ENCODE measurements around the gene CDK19. TPM values are rescaled to one million over a fixed set of nuclear protein-coding genes. Genes with fewer than 3 reads are reported as not detected.
A peak's percentile ranks its signal among the peaks of the same experiment; 100 is the strongest.

The CDK19 gene
- total RNA-seq, 4 donors from 2014 or later = 3.0 to 7.4 (median 6.3) TPM

DNA sequence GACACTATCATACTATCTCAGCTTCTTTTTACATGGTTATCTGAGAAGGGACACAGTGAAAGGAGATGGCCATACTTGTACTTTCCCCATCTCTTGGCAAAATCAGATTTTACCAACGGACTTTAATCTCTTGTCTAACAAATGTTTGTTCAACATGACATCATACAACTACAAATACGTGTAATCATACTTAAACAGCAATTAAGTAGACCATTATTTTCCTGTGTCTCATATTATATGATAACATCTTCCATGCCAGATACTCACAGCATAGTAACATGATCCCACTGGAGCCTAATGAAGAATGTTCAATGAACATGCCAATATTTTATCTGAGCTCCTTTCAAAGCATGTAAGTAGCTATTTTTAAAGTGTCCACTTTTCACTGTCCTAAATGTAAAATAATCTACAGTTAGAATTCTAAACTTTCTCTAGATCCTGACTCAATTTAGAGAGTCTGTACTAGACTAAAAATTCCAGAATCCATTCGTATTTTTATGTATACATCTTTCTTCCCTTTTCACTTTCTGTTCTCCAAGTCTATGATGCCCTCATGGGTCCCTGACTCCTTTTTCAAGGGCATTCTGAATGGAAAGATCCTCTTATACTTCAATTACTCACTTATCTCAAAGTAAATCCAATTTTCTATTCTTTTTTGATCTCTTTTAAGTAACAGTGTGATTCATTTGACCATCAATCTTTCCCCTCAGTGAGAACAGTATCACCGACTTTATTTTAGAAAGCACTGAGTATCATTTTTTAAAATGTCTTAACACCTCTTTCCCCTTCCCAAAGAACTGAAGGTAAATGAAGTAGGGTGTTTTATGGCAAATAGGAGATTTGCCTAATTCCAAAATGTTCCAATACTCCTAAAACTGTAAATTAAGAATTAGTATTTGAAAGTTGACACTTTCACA, 133.5 kb downstream of the CDK19 start:
- intact Hi-C loops (cut with DNase I; ENCODE audit: low total_unique reads) = loop anchor here (1.0 to 5.0 kb wide), 5 partner anchors 133 to 316 kb away; partner anchors contain the start of genes AMD1 and CDK19
- H3K9me3 ChIP-seq = no peaks in the 10 kb centered on the region
- H3K4me1 ChIP-seq = peaks cover 16% of the 10 kb centered on the region in 2 donors

DNA sequence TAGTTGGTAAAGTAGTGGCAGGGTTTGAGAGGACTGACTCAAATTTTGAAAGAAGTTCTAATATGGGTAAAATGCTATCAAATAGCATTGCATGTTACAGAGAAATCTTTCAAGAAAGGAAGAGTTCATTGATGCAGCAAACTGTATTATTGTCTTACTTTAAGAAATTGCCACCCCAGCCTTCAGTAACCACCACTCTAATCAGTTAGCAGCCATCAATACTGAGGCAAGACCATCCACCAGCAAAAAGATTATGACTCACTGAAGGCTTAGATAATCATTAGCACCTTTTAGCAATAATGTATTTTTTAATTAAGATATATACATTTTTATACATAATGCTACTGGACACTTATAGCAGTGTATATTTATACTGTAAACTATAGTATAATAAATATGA, 138.9 kb downstream of the CDK19 start:
- TF ChIP-seq POLR2A (IDR thresholded peaks at IDR 0.05) = no peak
- TF ChIP-seq, protein P1, sequence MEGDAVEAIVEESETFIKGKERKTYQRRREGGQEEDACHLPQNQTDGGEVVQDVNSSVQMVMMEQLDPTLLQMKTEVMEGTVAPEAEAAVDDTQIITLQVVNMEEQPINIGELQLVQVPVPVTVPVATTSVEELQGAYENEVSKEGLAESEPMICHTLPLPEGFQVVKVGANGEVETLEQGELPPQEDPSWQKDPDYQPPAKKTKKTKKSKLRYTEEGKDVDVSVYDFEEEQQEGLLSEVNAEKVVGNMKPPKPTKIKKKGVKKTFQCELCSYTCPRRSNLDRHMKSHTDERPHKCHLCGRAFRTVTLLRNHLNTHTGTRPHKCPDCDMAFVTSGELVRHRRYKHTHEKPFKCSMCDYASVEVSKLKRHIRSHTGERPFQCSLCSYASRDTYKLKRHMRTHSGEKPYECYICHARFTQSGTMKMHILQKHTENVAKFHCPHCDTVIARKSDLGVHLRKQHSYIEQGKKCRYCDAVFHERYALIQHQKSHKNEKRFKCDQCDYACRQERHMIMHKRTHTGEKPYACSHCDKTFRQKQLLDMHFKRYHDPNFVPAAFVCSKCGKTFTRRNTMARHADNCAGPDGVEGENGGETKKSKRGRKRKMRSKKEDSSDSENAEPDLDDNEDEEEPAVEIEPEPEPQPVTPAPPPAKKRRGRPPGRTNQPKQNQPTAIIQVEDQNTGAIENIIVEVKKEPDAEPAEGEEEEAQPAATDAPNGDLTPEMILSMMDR (IDR thresholded peaks at IDR 0.05 in 4 of 5, conservative IDR thresholded peaks at IDR 0.05 in 1 of 5) = no peak
- DNase-seq (no peak), ATAC-seq (no peak)
- Histone ChIP-seq H3K9me3 (no peaks in the 10 kb centered on the region), H3K4me1 (peaks cover 2 to 4% of the 10 kb centered on the region in 2 donors), H3K4me3 (no peak overlapping the region), H3K27me3 (no peaks in the 10 kb centered on the region), H3K27ac (no peak overlapping the region), H3K36me3 (no peaks in the 10 kb centered on the region)
- in situ Hi-C loops (cut with MboI; ENCODE audit: low sequenced_read_pairs in 4 of 4) = loop anchor here in 1 of 4 donors (10.0 kb wide), 1 partner anchor 152 kb away; no protein-coding TSS in a partner anchor
- intact Hi-C loops (cut with DNase I; ENCODE audit: low total_unique reads) = no loop called here

More for the DNA sequence above, 133.5 kb downstream of the CDK19 start:
- Histone ChIP-seq H3K27ac (peak overlapping the region; percentile 16 to 59 (median 34)), H3K27me3 (no peaks in the 10 kb centered on the region), H3K4me3 (no peak overlapping the region), H3K36me3 (no peaks in the 10 kb centered on the region)
- ATAC-seq (peak; percentile 23 to 41), DNase-seq (no peak)
- in situ Hi-C loops (cut with MboI; ENCODE audit: low sequenced_read_pairs in 4 of 4) = loop anchor here (5.0 to 10.0 kb wide), 5 partner anchors 157 to 270 kb away; no protein-coding TSS in a partner anchor
- TF ChIP-seq, protein P1 (IDR thresholded peaks at IDR 0.05 in 4 of 5, conservative IDR thresholded peaks at IDR 0.05 in 1 of 5) = no peak
- no peak for TF ChIP-seq POLR2A (IDR thresholded peaks at IDR 0.05)

DNA sequence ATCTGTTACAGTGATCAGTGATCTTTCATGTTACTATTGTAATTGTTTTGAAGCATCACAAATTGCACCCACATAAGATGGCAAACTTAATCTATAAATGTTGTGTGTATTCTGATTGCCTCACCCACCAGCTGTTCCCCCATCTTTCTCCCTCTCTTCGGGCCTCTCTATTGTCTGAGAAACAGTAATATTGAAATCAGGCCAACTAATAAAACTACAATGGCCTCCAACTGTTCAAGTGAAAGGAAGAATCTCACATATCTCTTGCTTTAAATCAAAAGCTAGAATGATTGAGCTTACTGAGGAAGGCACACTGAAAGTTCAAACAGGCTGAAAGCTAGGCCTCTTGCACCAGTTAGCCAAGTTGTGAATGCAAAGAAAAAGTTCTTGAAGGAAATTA, 141.2 kb downstream of the CDK19 start:
- no peak overlapping the region for H3K27ac ChIP-seq
- H3K9me3 ChIP-seq = no peaks in the 10 kb centered on the region
- no peak for ATAC-seq
- H3K36me3 ChIP-seq = no peaks in the 10 kb centered on the region
- no peak overlapping the region for H3K4me3 ChIP-seq
- in situ Hi-C loops (cut with MboI; ENCODE audit: low sequenced_read_pairs in 4 of 4) = loop anchor here in 1 of 4 donors (10.0 kb wide), 1 partner anchor 149 kb away; no protein-coding TSS in a partner anchor
- no peaks in the 10 kb centered on the region for H3K27me3 ChIP-seq
- no peak for DNase-seq
- intact Hi-C loops (cut with DNase I; ENCODE audit: low total_unique reads) = no loop called here
- H3K4me1 ChIP-seq = peaks cover 0 to 6% of the 10 kb centered on the region in 2 donors
- no peak for TF ChIP-seq POLR2A (IDR thresholded peaks at IDR 0.05)
- TF ChIP-seq, protein P1 (IDR thresholded peaks at IDR 0.05 in 4 of 5, conservative IDR thresholded peaks at IDR 0.05 in 1 of 5) = no peak

DNA sequence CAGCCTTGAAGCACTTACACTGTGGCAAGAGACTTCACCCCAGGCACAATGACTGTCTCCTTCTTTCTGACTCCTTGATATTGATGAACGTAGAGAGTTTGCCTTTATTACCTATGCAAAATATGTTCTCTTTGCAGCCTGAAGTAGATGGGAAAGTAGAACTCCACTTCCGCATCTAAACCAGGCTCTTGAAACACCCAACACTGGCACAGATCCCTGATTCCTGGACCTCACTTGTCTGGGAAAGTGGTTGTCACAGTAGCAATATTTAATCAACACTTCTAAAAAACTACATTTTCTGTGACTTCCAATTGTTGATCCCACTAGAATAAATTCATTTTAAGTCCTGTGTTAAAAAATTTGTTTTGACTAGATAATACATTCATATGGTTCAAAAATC, 143.1 kb downstream of the CDK19 start:
- in situ Hi-C loops (cut with MboI; ENCODE audit: low sequenced_read_pairs in 4 of 4) (loop anchor here in 1 of 4 donors (10.0 kb wide), 1 partner anchor 147 kb away; no protein-coding TSS in a partner anchor), intact Hi-C loops (cut with DNase I; ENCODE audit: low total_unique reads) (no loop called here)
- Histone ChIP-seq H3K9me3 (no peaks in the 10 kb centered on the region), H3K4me1 (peaks cover 0 to 6% of the 10 kb centered on the region in 2 donors), H3K27ac (no peak overlapping the region), H3K27me3 (no peaks in the 10 kb centered on the region), H3K4me3 (no peak overlapping the region), H3K36me3 (no peaks in the 10 kb centered on the region)
- TF ChIP-seq POLR2A (IDR thresholded peaks at IDR 0.05) = no peak
- TF ChIP-seq, protein P1 (IDR thresholded peaks at IDR 0.05 in 4 of 5, conservative IDR thresholded peaks at IDR 0.05 in 1 of 5) = no peak
- DNase-seq = no peak
- no peak for ATAC-seq
